WTC11 (cell line): Measurements from ENCODE around the gene VARS1. TPM values are rescaled to one million over a fixed set of nuclear protein-coding genes. Genes with fewer than 3 reads are reported as not detected.

ENCODE experiments used
- CREM ChIP-seq: sonication (generic); formaldehyde crosslinking; IDR thresholded peaks from 2 replicates; pipeline ENCODE4 v1.8.1; 2022; ENCODE audit warnings: mild to moderate bottlenecking, missing genetic modification reagents, moderate library complexity
- total RNA-seq: library from RNA; stranded (reverse); gene quantifications from 3 replicates; pipeline ENCODE4 v1.2.3, GENCODE V29; 2021

Gene VARS1
- total RNA-seq, 1 experiment from 2014 or later: 177 TPM

GRCh38 chr6:31749301-31750036 is 46.1 kb downstream of the VARS1 start (continued):
- TF ChIP-seq CREM (CRISPR knock-in tag): no peak

Other genes with a start within 250 kb of the VARS1 start
- gene ATP6V1G2, start 249.1 kb downstream of the VARS1 start, total RNA-seq: 2.7 to 4.1 TPM (median 4.0 TPM) in 3 replicates
- gene NFKBIL1, start 248.1 kb downstream of the VARS1 start, total RNA-seq: 14.9 to 19.5 TPM (median 17.1 TPM) in 3 replicates
- 0.46 to 1.2 TPM (median 0.87 TPM) in 3 replicates for gene LTA, start 223.5 kb downstream of the VARS1 start, total RNA-seq
- gene TNF, start 220.2 kb downstream of the VARS1 start, total RNA-seq: 0.23 to 0.46 TPM (median 0.31 TPM) in 3 replicates
- 1.0 to 1.5 TPM (median 1.3 TPM) in 3 replicates for gene LTB, start 213.3 kb downstream of the VARS1 start, total RNA-seq
- 0.34 to 0.66 TPM in 2 of 3 replicates, not detected in the other for gene LST1, start 209.5 kb downstream of the VARS1 start, total RNA-seq
- not detected in 3 replicates for gene NCR3, start 202.7 kb downstream of the VARS1 start, total RNA-seq
- 5.4 to 8.5 TPM (median 7.1 TPM) in 3 replicates for gene AIF1, start 180.5 kb downstream of the VARS1 start, total RNA-seq
- 372 to 381 TPM (median 373 TPM) in 3 replicates for gene PRRC2A, start 175.0 kb downstream of the VARS1 start, total RNA-seq
- gene BAG6, start 143.1 kb downstream of the VARS1 start, total RNA-seq: 366 to 410 TPM (median 396 TPM) in 3 replicates
- gene APOM, start 139.9 kb downstream of the VARS1 start, total RNA-seq: 3.5 to 4.6 TPM (median 4.3 TPM) in 3 replicates
- gene C6orf47, start 135.0 kb downstream of the VARS1 start, total RNA-seq: 14.0 to 16.3 TPM (median 14.3 TPM) in 3 replicates
- 24.3 to 29.1 TPM (median 26.4 TPM) in 3 replicates for gene GPANK1, start 130.8 kb downstream of the VARS1 start, total RNA-seq
- gene CSNK2B, start 129.7 kb downstream of the VARS1 start, total RNA-seq: 153 to 183 TPM (median 161 TPM) in 3 replicates
- gene LY6G5B, start 125.8 kb downstream of the VARS1 start, total RNA-seq: 10.7 to 15.7 TPM (median 11.0 TPM) in 3 replicates
- 0.98 to 1.6 TPM (median 1.0 TPM) in 3 replicates for gene LY6G5C, start 114.7 kb downstream of the VARS1 start, total RNA-seq
- 28.6 to 30.3 TPM (median 29.8 TPM) in 3 replicates for gene ABHD16A, start 92.4 kb downstream of the VARS1 start, total RNA-seq
- gene LY6G6F, start 88.9 kb downstream of the VARS1 start, total RNA-seq: not detected in 3 replicates
- not detected in 3 replicates for gene LY6G6D, start 80.4 kb downstream of the VARS1 start, total RNA-seq
- gene LY6G6C, start 74.0 kb downstream of the VARS1 start, total RNA-seq: 0.21 to 0.35 TPM in 2 of 3 replicates, not detected in the other
- 0.09 to 0.11 TPM (median 0.11 TPM) in 3 replicates for gene MPIG6B, start 72.4 kb downstream of the VARS1 start, total RNA-seq
- gene DDAH2, start 66.5 kb downstream of the VARS1 start, total RNA-seq: 62.2 to 67.3 TPM (median 65.8 TPM) in 3 replicates
- gene CLIC1, start 59.2 kb downstream of the VARS1 start, total RNA-seq: 229 to 244 TPM (median 230 TPM) in 3 replicates
- 43.1 to 62.3 TPM (median 56.1 TPM) in 3 replicates for gene MSH5, start 55.7 kb downstream of the VARS1 start, total RNA-seq
- 13.3 to 16.9 TPM (median 13.7 TPM) in 3 replicates for gene SAPCD1, start 33.1 kb downstream of the VARS1 start, total RNA-seq
- 1.2 to 1.8 TPM (median 1.4 TPM) in 3 replicates for gene VWA7, start 18.4 kb downstream of the VARS1 start, total RNA-seq
- gene LSM2, start 11.2 kb upstream of the VARS1 start, total RNA-seq: 104 to 121 TPM (median 119 TPM) in 3 replicates
- 1.2 to 2.1 TPM (median 1.9 TPM) in 3 replicates for gene HSPA1L, start 19.5 kb upstream of the VARS1 start, total RNA-seq
- gene HSPA1A, start 19.8 kb upstream of the VARS1 start, total RNA-seq: 57.2 to 80.1 TPM (median 75.8 TPM) in 3 replicates
- gene HSPA1B, start 32.0 kb upstream of the VARS1 start, total RNA-seq: 75.3 to 105 TPM (median 96.4 TPM) in 3 replicates
- 42.6 to 44.8 TPM (median 42.8 TPM) in 3 replicates for gene NEU1, start 67.1 kb upstream of the VARS1 start, total RNA-seq
- 3.1 to 3.5 TPM (median 3.5 TPM) in 3 replicates for gene SLC44A4, start 83.2 kb upstream of the VARS1 start, total RNA-seq
- 137 to 169 TPM (median 168 TPM) in 3 replicates for gene EHMT2, start 101.9 kb upstream of the VARS1 start, total RNA-seq
- gene ZBTB12, start 106.3 kb upstream of the VARS1 start, total RNA-seq: 24.0 to 46.2 TPM (median 44.1 TPM) in 3 replicates
- 1.3 TPM in 3 replicates for gene C2, start 132.0 kb upstream of the VARS1 start, total RNA-seq
- 1.4 to 2.7 TPM (median 1.4 TPM) in 3 replicates for gene CFB, start 150.3 kb upstream of the VARS1 start, total RNA-seq
- gene NELFE, start 163.2 kb upstream of the VARS1 start, total RNA-seq: 73.8 to 88.7 TPM (median 79.0 TPM) in 3 replicates
- gene SKIC2, start 163.4 kb upstream of the VARS1 start, total RNA-seq: 80.0 to 84.0 TPM (median 81.8 TPM) in 3 replicates
- gene DXO, start 176.4 kb upstream of the VARS1 start, total RNA-seq: 13.8 to 16.5 TPM (median 15.7 TPM) in 3 replicates
- 3.8 to 5.2 TPM (median 4.2 TPM) in 3 replicates for gene C4A, start 186.3 kb upstream of the VARS1 start, total RNA-seq
- gene C4B, start 219.0 kb upstream of the VARS1 start, total RNA-seq: 3.7 to 5.1 TPM (median 5.0 TPM) in 3 replicates
- 1.2 to 1.5 TPM (median 1.4 TPM) in 3 replicates for gene CYP21A2, start 242.7 kb upstream of the VARS1 start, total RNA-seq